Epithelial cell of prostate (primary cell): ENCODE results near the gene LAMA4.

Experiments
- DNase-seq: peaks from one replicate; pipeline ENCODE4 v3.0.0-alpha.2; 2011; ENCODE audit warnings: low read depth, low spot score
- H3K27ac ChIP-seq: fragments of 450-650 bp; 2 replicates; pipeline ENCODE4 v1.5.1; 2017; ENCODE audit warnings: mild to moderate bottlenecking

LAMA4 gene

GRCh38 chr6:112193535-112194051 lies 60.8 kb downstream of the LAMA4 start:
- H3K27ac ChIP-seq: no peak overlapping the region
- no peak for DNase-seq

DNA sequence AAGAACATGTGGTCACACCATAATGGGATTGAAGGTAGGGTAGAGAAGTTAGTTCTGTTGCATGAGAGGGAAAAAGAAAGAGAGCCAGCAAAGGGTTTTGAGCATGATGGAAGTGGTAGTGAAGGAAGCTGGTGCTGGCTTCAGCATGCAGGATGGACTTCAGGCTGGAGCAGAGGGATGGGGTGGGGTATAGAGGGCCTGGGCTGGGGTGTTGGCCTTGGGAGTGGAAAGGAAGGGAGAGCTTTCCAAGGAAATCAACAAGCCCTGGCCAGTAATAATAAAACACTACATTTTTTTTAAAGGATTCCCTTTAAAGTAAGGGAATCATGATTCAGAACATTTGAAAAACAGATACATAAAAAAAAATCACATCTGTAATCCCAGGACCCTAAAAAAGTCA lies 61.2 kb downstream of the LAMA4 start:
- DNase-seq: no peak

DNA sequence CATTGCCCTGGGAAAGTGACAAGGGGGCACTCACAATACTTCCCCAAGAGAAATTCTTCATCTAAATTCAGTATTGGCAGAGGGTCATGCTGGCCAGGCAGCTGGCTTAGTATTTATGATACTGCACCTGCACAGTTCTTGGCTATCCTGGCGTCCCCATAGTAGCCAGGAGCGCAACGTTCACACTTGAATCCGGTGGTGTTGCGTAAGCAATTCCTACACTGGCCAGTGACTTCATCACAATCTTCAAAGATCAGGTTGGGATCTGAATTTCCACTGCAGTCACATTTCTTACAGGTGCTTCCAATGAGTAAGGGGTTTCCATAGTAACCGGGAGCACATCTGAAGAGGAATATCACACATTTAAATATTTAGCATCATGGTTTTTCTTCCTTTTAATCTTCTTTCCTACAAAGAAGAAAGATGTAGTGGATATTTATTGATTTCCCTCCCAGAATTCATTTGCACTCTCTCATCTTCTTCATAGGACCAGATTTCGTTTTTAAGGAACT lies 62.8 kb downstream of the LAMA4 start:
- no peak for DNase-seq
- no peak overlapping the region for H3K27ac ChIP-seq

More for the DNA sequence above, 61.2 kb downstream of the LAMA4 start:
- no peak overlapping the region for H3K27ac ChIP-seq

- no peak overlapping the region for H3K27ac ChIP-seq
- DNase-seq: no peak
Observed at GRCh38 chr6:112190164-112190563, 64.2 kb downstream of the LAMA4 start.

DNA sequence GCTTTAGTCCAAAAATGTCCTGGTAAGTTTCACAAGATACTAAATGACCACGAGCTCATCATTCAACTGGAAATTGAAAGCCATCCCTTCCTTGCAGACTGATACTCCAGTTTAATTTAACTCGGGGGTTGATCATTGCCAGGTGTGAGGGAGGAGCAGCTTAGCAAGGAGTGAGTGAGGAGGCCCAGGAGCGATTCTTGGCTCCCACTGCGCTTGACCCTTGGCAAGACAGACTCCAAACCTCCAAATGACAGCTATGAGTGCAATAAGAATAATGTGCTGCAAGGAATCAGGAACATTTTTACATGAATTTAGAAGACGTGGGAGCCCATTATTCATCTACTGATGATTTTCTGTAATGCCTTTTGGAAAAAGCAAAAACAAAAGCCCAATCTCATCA lies 64.9 kb downstream of the LAMA4 start:
- H3K27ac ChIP-seq: no peak overlapping the region
- DNase-seq: no peak

DNA sequence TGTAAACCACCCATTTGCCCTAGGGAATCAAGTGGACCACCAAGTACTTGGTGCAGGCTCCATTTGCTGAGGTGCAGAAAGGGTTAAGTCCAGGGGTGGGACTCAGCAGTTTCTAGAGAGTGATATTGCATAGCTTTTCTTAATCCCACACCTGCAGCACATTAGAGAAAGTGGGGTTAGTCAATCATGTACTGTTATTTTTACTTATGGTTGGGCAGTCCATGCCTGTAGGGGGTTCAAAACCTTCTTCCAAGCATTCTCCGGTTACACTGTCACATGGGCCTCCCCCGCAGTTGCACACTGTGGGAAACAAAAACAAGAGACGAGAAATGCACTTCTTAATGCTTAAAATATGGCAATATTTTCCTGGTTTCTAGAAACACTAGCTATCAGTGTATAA lies 65.5 kb downstream of the LAMA4 start:
- no peak for DNase-seq
- no peak overlapping the region for H3K27ac ChIP-seq

DNA sequence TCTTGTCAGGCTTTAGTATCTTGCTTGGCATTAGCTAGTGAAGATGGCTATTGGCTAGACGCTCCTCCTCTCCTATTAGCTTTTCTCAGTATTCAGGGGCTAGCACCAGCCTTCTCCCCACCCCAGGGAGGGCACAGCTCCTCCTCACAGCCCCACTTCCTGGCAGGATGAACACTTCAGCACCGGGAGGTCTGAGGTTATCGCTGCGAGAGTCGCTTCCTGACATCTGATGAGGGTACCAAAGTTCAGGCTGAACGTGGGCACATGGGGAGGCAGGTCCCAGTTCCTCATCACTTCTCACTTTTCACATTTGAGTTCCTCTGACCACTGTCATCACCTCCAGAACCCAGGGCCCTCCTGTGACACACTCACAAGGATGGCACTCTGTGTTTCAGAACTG lies 66.6 kb downstream of the LAMA4 start:
- DNase-seq: no peak
- no peak overlapping the region for H3K27ac ChIP-seq

DNA sequence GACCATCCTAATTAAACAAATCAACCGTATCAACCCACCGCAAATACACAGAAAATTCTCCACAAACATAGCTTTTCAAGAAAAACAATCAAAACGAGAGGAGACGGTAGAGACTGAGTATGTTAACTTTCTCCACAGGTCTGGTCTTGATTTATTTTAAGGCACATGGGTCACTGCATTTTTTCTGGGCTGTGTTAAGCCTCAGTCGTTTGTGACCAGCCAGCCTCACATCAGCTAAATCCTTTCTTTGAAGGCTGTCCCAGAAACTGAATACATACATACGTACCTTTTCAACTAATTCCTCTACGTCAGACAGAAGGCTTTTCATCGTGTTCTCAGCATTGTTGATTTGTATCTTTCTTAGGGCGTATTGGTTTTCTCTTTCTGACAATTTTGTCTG lies 69.4 kb downstream of the LAMA4 start:
- H3K27ac ChIP-seq: no peak overlapping the region
- no peak for DNase-seq

GRCh38 chr6:112183271-112183671 lies 71.1 kb downstream of the LAMA4 start:
- DNase-seq: no peak

DNA sequence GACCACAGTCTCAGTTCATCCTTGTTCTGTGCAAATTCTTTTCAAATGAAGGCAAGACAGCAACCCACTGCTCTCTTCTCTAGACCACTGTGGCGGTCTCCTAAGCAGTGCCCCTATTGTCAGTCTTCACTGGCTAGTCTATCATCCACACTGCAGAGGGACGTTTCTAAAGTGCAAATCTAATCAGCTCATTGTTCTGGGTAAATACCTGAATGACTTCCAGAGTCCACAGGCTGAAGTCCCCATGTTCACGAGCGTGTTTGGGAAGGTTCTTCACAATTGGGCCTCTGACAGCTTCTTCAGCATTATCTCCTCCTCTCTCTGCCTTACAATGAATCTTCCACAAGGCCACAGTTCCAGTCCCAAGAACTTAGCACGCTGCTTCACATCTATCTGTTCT lies 73.2 kb downstream of the LAMA4 start:
- DNase-seq: no peak
- no peak overlapping the region for H3K27ac ChIP-seq

More at GRCh38 chr6:112183271-112183671, 71.1 kb downstream of the LAMA4 start:
- H3K27ac ChIP-seq: no peak overlapping the region

DNA sequence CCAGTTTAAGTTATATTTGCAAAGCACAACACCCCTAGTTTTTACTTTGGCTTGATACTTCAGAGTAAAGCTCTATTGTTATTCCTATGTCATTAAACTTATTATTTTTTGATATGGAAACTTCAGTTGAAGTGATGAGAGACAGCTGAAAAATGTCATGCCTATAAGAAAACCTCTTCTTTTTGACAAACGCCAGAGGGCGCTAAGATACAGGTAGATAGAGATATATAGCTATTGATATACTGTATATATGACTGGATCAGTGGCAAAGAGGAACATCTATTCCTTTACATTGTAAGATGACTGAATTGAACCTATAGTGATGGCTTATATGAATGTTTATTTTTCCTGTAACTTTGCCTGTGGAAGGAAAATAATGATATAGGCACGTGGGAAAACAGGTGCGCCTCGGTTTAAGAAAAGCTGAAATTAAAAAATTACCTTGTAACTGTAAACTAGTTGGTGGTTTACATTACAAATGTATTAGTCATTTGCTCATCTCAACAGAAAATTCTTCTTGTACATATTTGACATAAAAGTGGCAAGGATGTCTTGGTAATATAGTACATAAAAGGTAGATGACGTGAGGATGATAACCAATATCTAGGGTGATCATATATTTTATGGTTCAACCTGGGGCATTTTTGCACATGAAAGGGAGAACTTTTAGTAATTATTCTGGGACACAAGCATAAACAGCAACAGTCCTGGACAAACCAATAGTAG lies 74.1 kb downstream of the LAMA4 start:
- DNase-seq: peak; percentile 41
- H3K27ac ChIP-seq: no peak overlapping the region

DNA sequence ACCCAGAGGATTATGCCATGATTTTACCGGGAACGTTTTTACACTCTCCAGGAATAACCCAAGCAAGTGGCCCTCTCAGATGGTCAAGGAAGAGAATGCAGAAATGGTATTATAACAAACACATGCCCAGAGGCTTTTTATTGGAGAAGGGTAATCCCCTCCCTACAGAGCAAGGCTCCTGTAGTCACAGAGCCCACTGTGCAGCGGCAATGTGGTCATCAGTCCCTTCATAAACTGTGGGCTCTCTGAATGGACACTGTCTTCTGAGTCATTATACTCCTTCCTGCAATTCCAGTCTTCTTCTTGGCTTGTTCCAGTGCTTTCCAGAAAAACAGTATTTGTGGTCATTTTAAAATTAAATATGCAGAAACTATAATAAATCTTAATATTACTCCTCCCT lies 74.7 kb downstream of the LAMA4 start:
- H3K27ac ChIP-seq: no peak overlapping the region

GRCh38 chr6:112178846-112179245 lies 75.5 kb downstream of the LAMA4 start:
- H3K27ac ChIP-seq: no peak overlapping the region
- no peak for DNase-seq

More for the DNA sequence above, 74.7 kb downstream of the LAMA4 start:
- no peak for DNase-seq

- DNase-seq: no peak
- no peak overlapping the region for H3K27ac ChIP-seq
Observed at GRCh38 chr6:112177092-112177491, 77.3 kb downstream of the LAMA4 start.

- no peak for DNase-seq
- H3K27ac ChIP-seq: no peak overlapping the region
Observed at GRCh38 chr6:112176175-112176574, 78.2 kb downstream of the LAMA4 start.

- no peak overlapping the region for H3K27ac ChIP-seq
- no peak for DNase-seq
Observed at GRCh38 chr6:112173221-112173804, 81.1 kb downstream of the LAMA4 start.

GRCh38 chr6:112172540-112172939 lies 81.8 kb downstream of the LAMA4 start:
- no peak overlapping the region for H3K27ac ChIP-seq
- DNase-seq: no peak

- no peak for DNase-seq
- H3K27ac ChIP-seq: no peak overlapping the region
Observed at GRCh38 chr6:112169541-112169940, 84.8 kb downstream of the LAMA4 start.

DNA sequence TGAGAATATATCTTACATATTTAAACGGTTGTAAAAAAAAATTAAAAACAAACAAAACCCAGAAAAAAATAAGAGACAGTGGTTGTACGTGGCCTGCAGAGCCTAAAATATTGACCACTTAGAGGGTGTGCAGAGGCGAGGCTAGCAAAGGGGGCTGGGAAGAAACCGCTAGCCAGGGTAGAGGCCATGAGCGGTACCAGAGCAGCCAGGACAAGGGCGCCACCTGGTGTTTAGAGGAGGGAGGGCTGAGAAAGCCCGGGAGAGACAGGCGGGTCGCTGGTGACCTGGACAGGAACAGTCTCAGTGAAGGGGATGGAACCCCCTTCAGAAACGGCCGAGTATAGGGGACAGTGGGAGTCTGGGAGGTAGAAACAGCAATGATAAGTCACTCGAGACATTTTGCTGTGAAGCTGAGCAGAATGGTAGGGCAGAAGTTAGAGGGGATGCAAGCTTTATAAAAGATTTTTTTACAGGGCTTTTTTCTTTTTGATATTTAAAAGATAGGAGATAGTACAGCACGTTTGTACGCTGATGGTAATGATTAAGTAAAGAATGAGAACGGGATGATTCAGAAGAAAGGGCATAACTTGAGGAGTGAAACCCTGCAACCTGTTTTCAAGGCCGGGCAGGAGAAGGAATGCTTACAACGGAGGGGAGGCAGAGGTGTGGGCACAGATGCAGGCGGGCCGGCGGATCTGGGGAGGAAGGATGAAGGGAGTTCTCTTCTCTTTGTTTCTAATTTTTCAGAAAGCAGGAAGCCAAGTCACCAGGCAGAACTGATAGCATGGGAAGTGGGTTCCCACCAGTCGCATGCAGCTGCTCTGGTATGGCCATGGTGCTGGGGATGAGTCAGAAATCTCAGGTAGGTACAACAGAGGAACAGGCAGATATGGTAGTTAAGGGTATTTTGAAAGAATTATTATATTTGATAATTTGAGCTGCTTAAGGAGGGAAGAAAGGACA lies 90.8 kb downstream of the LAMA4 start:
- no peak overlapping the region for H3K27ac ChIP-seq
- DNase-seq: no peak

DNA sequence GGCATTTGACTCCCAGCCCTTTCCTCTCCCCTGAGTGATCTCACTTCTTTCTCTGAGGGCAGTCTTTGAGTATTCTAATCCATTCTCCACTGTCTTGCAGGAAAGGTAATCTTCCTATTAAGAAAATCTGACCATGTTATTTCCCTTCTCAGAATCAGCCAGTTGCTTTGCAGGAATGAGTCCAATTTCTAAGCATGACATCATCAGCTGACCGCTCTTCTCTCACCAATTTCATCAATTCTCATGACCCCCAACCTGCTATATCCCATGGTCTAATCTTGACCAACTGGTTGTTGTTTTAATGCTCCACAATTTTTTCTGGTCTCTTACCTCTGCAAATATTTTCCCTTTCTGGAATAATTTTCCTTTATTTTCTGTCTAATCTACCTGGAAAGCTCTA lies 93.6 kb downstream of the LAMA4 start:
- DNase-seq: no peak
- no peak overlapping the region for H3K27ac ChIP-seq

DNA sequence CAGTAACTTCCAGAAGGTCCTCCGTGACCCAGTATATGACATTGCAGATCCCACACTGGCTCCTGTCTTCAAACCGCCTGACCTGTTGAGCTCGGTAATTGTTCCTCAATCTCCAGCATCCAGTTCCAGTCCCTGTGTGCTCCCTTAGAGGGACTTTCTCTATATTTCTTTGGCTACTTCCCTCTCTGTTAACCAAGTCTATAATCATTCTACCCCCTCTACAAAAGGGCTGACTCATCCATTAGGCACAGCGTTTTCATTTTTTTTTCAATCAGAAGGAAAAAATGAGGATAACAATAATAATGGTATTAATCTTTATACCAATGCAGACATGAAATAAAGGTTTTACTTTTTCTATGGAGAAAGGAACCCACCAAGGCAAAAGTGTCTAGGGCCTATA lies 97.7 kb downstream of the LAMA4 start:
- H3K27ac ChIP-seq: no peak overlapping the region
- DNase-seq: no peak
